ENCODE data around the gene PRKCE.

DNA sequence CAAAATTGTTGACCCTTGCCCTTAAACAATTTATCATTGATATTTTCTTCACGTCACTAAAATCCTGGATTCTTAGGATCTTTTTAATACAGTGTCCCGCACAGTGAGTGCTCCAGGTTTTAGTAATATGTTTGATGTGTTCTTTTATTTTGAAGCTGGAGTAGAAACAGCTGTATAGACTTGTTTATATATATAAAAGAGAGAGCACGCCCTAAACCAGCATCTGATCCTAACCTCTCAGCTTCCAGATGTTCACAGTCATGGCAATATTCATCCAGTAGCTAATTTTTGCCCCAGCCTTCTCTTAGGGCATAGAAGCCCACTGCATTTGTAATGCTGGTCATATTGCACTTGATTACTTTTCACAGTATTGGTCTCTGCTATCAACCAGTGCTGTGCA, 475.7 kb downstream of the PRKCE start:
- TF ChIP-seq, protein P1, sequence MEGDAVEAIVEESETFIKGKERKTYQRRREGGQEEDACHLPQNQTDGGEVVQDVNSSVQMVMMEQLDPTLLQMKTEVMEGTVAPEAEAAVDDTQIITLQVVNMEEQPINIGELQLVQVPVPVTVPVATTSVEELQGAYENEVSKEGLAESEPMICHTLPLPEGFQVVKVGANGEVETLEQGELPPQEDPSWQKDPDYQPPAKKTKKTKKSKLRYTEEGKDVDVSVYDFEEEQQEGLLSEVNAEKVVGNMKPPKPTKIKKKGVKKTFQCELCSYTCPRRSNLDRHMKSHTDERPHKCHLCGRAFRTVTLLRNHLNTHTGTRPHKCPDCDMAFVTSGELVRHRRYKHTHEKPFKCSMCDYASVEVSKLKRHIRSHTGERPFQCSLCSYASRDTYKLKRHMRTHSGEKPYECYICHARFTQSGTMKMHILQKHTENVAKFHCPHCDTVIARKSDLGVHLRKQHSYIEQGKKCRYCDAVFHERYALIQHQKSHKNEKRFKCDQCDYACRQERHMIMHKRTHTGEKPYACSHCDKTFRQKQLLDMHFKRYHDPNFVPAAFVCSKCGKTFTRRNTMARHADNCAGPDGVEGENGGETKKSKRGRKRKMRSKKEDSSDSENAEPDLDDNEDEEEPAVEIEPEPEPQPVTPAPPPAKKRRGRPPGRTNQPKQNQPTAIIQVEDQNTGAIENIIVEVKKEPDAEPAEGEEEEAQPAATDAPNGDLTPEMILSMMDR (conservative IDR thresholded peaks at IDR 0.05 in 1 of 2, IDR thresholded peaks at IDR 0.05 in 1 of 2; ENCODE audit: low read depth in 1 of 2, low read length in 2 of 2), result no peak
- no peak for TF ChIP-seq EZH2 (IDR thresholded peaks at IDR 0.05; ENCODE audit: low read length, missing control alignments)

All from fibroblast of lung (primary cell).